ENCODE measurements around the gene BCAT1. TPM values are rescaled to one million over a fixed set of nuclear protein-coding genes. Genes with fewer than 3 reads are reported as not detected.

Gene BCAT1
- total and polyA plus RNA-seq, 9 of the 15 experiments (the other 6 are each of a cell fraction or from before 2014, with no cell fraction given) = 38.5 to 157 (median 66.8) TPM

DNA sequence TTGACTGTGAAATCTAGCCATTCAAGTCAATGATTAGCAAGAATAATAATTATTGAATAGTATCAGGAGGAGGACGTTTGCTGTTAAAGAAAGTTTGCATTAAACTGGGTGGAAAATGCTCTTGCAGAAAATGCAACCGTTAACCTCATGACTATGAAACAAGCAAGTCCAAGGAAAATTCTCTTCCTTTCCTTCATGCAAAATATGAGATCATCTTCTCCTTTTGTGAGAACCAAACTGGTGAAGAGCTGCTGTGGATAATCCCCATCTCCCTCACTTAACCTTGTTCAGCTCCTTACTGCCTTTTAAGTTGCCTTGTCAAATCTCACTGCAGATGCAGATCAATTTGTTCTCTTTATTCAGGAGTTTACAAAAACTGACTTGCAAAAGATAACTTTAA is 142.5 kb downstream of the BCAT1 start:
- Histone ChIP-seq H3K4me2 (ENCODE audit: insufficient read depth, low read length) (no peak overlapping the region), H3K4me1 (replicated peaks in 1 of 2; ENCODE audit: control insufficient read depth in 2 of 2, insufficient read depth in 2 of 2, low read length in 2 of 2) (no peaks in the 10 kb centered on the region), H4K20me1 (replicated peaks; ENCODE audit: control insufficient read depth, insufficient read depth, low read length) (no peaks in the 10 kb centered on the region), H3K4me3 (no peak overlapping the region), H3K9me3 (replicated peaks; ENCODE audit: control insufficient read depth, insufficient read depth, low read depth, low read length) (0 out of 2 replicates have a peak, but pooled peaks cover 2% of the 10 kb centered on the region), H2AFZ (ENCODE audit: low read depth, low read length) (no peak overlapping the region), H3K36me3 (ENCODE audit: control insufficient read depth, insufficient read depth, low read length) (no peaks in the 10 kb centered on the region), H3K9me1 (ENCODE audit: control insufficient read depth, insufficient read depth, low read length) (no peaks in the 10 kb centered on the region), H3K27ac (ENCODE audit: extremely low read depth, low read depth, low read length) (no peak overlapping the region), H3K27me3 (ENCODE audit: control insufficient read depth in 2 of 2, insufficient read depth in 2 of 2, low read length in 2 of 2) (no peaks in the 10 kb centered on the region), H3K79me2 (ENCODE audit: control insufficient read depth, insufficient read depth, low read length) (no peaks in the 10 kb centered on the region), H3K9ac (ENCODE audit: insufficient read depth in 1 of 2, low read depth in 2 of 2, low read length in 2 of 2) (no peak overlapping the region)
- WGBS (ENCODE audit: insufficient coverage, low coverage, missing lambda C conversion rate) = 0% methylated on average over 2 of the region's 2 CpGs
- intact Hi-C loops (cut with micrococcal nuclease) = no loop called here
- ChIA-PET CTCF (ENCODE audit: low intra/inter-chr PET ratio) (interaction anchor here (0.5 kb wide), 1 partner anchor 55 kb away, joined by 3 read pairs; no protein-coding TSS in a partner anchor), POLR2A (interaction anchor here (1.1 kb wide), 1 partner anchor 12 kb away, joined by 4 read pairs; no protein-coding TSS in a partner anchor)
- FAIRE-seq (no peak), ATAC-seq (no peak), DNase-seq (ENCODE audit: extremely low read depth in 1 of 4, low spot score in 3 of 4) (no peak)
- BruUV-seq (replicated peaks) = no TSS peak
- TF ChIP-seq MED1 (CRISPR knock-in tag; IDR thresholded peaks at IDR 0.05; ENCODE audit: borderline replicate concordance) (no peak), KHSRP (IDR thresholded peaks at IDR 0.05) (no peak), DPF2 (IDR thresholded peaks at IDR 0.05) (no peak), HMG20A (CRISPR knock-in tag; conservative IDR thresholded peaks at IDR 0.05) (no peak), ATF7 (IDR thresholded peaks at IDR 0.05) (no peak), CREB1 (IDR thresholded peaks at IDR 0.05) (no peak), CREB1 (CRISPR knock-in tag; IDR thresholded peaks at IDR 0.05) (no peak), RFX5 (IDR thresholded peaks at IDR 0.05; ENCODE audit: low read depth, low read length) (no peak), ZNF140 (CRISPR knock-in tag; IDR thresholded peaks at IDR 0.05) (no peak), PHF21A (IDR thresholded peaks at IDR 0.05; ENCODE audit: borderline replicate concordance, low read depth) (no peak), ZNF282 (CRISPR knock-in tag; IDR thresholded peaks at IDR 0.05) (no peak), GABPA (tag; conservative IDR thresholded peaks at IDR 0.05; ENCODE audit: low read depth) (no peak)
- TF ChIP-seq, protein P1, sequence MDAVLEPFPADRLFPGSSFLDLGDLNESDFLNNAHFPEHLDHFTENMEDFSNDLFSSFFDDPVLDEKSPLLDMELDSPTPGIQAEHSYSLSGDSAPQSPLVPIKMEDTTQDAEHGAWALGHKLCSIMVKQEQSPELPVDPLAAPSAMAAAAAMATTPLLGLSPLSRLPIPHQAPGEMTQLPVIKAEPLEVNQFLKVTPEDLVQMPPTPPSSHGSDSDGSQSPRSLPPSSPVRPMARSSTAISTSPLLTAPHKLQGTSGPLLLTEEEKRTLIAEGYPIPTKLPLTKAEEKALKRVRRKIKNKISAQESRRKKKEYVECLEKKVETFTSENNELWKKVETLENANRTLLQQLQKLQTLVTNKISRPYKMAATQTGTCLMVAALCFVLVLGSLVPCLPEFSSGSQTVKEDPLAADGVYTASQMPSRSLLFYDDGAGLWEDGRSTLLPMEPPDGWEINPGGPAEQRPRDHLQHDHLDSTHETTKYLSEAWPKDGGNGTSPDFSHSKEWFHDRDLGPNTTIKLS (IDR thresholded peaks at IDR 0.05; ENCODE audit: borderline replicate concordance, low read depth) = no peak
- TF ChIP-seq, protein P2, sequence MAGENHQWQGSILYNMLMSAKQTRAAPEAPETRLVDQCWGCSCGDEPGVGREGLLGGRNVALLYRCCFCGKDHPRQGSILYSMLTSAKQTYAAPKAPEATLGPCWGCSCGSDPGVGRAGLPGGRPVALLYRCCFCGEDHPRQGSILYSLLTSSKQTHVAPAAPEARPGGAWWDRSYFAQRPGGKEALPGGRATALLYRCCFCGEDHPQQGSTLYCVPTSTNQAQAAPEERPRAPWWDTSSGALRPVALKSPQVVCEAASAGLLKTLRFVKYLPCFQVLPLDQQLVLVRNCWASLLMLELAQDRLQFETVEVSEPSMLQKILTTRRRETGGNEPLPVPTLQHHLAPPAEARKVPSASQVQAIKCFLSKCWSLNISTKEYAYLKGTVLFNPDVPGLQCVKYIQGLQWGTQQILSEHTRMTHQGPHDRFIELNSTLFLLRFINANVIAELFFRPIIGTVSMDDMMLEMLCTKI (IDR thresholded peaks at IDR 0.05; ENCODE audit: partially characterized antibody) = no peak
- in situ Hi-C loops (cut with MboI) = no loop called here
